HG03175 (cell line): Measurements from ENCODE around the gene MAT2B.

Experiments
- ATAC-seq: cut with Tn5 transposase; IDR thresholded peaks from one replicate; pipeline ENCODE4 v1.9.1; 2021; ENCODE audit warnings: mild to moderate bottlenecking, moderate library complexity; ENCODE audit not compliant: unreplicated experiment

MAT2B gene

GRCh38 chr5:163548649-163549048 is 43.2 kb downstream of the MAT2B start:
- no peak for ATAC-seq

GRCh38 chr5:163551156-163551555 is 45.7 kb downstream of the MAT2B start:
- no peak for ATAC-seq

- no peak for ATAC-seq
Observed at GRCh38 chr5:163552536-163552935, 47.1 kb downstream of the MAT2B start.

GRCh38 chr5:163561339-163561738 is 55.9 kb downstream of the MAT2B start:
- ATAC-seq = no peak

- ATAC-seq = no peak
Observed at GRCh38 chr5:163562071-163562470, 56.7 kb downstream of the MAT2B start.

GRCh38 chr5:163563112-163563511 is 57.7 kb downstream of the MAT2B start:
- no peak for ATAC-seq

- ATAC-seq = no peak
Observed at GRCh38 chr5:163563880-163564279, 58.5 kb downstream of the MAT2B start.

GRCh38 chr5:163564321-163564938 is 59.0 kb downstream of the MAT2B start:
- no peak for ATAC-seq

- no peak for ATAC-seq
Observed at GRCh38 chr5:163565492-163565891, 60.1 kb downstream of the MAT2B start.

- ATAC-seq = peak; percentile 72
Observed at GRCh38 chr5:163565931-163566608, 60.7 kb downstream of the MAT2B start.

GRCh38 chr5:163566678-163567077 is 61.3 kb downstream of the MAT2B start:
- ATAC-seq = no peak

GRCh38 chr5:163567811-163568210 is 62.4 kb downstream of the MAT2B start:
- no peak for ATAC-seq
